ENCODE data around the gene DUSP10. TPM values are rescaled to one million over a fixed set of nuclear protein-coding genes. Genes with fewer than 3 reads are reported as not detected.

Gene DUSP10
- total RNA-seq, 1 donor from 2014 or later: 19.4 TPM

GRCh38 chr1:221739677-221740025, 2.2 kb downstream of the DUSP10 start:
- Mint-ChIP-seq H3K4me3 (no peak overlapping the region), H3K36me3 (ENCODE audit: low read depth) (peaks cover 43% of the 10 kb centered on the region)

GRCh38 chr1:221739018-221739676, 2.7 kb downstream of the DUSP10 start:
- Mint-ChIP-seq H3K36me3 (ENCODE audit: low read depth) (peaks cover 47% of the 10 kb centered on the region), H3K9me3 (no peaks in the 10 kb centered on the region), H3K27ac (no peak overlapping the region), H3K4me1 (ENCODE audit: low read depth) (peaks cover 20% of the 10 kb centered on the region), H3K27me3 (ENCODE audit: insufficient read depth) (no peaks in the 10 kb centered on the region), H3K4me3 (no peak overlapping the region)
- intact Hi-C loops (cut with micrococcal nuclease): no loop called here
- no peak for DNase-seq (ENCODE audit: low spot score)

More at GRCh38 chr1:221739677-221740025, 2.2 kb downstream of the DUSP10 start:
- Mint-ChIP-seq H3K9me3 (no peaks in the 10 kb centered on the region), H3K27ac (no peak overlapping the region), H3K27me3 (ENCODE audit: insufficient read depth) (no peaks in the 10 kb centered on the region), H3K4me1 (ENCODE audit: low read depth) (peaks cover 16% of the 10 kb centered on the region)
- no peak for DNase-seq (ENCODE audit: low spot score)
- intact Hi-C loops (cut with micrococcal nuclease): loop anchor here (5.0 to 10.0 kb wide), 3 partner anchors 435 to 975 kb away; partner anchors contain the start of genes AIDA, BROX and HLX

- intact Hi-C loops (cut with micrococcal nuclease): no loop called here
- Mint-ChIP-seq H3K4me1 (ENCODE audit: low read depth) (peaks cover 35% of the 10 kb centered on the region), H3K4me3 (no peak overlapping the region), H3K9me3 (no peaks in the 10 kb centered on the region), H3K36me3 (ENCODE audit: low read depth) (peaks cover 56% of the 10 kb centered on the region), H3K27me3 (ENCODE audit: insufficient read depth) (no peaks in the 10 kb centered on the region), H3K27ac (no peak overlapping the region)
- no peak for DNase-seq (ENCODE audit: low spot score)
Measured at GRCh38 chr1:221736714-221737113, 5.2 kb downstream of the DUSP10 start.

GRCh38 chr1:221735999-221736398, 5.9 kb downstream of the DUSP10 start:
- H3K9me3 Mint-ChIP-seq: no peaks in the 10 kb centered on the region
- H3K36me3 Mint-ChIP-seq (ENCODE audit: low read depth): peaks cover 57% of the 10 kb centered on the region
- intact Hi-C loops (cut with micrococcal nuclease): no loop called here
- H3K4me3 Mint-ChIP-seq: peak overlapping the region; percentile 13
- DNase-seq (ENCODE audit: low spot score): no peak
- peaks cover 36% of the 10 kb centered on the region for H3K4me1 Mint-ChIP-seq (ENCODE audit: low read depth)
- no peak overlapping the region for H3K27ac Mint-ChIP-seq
- no peaks in the 10 kb centered on the region for H3K27me3 Mint-ChIP-seq (ENCODE audit: insufficient read depth)

- Mint-ChIP-seq H3K27me3 (ENCODE audit: insufficient read depth) (no peaks in the 10 kb centered on the region), H3K4me1 (ENCODE audit: low read depth) (peaks cover 50% of the 10 kb centered on the region), H3K36me3 (ENCODE audit: low read depth) (peaks cover 55% of the 10 kb centered on the region), H3K27ac (no peak overlapping the region), H3K4me3 (no peak overlapping the region), H3K9me3 (no peaks in the 10 kb centered on the region)
- intact Hi-C loops (cut with micrococcal nuclease): no loop called here
- DNase-seq (ENCODE audit: low spot score): no peak
Measured at GRCh38 chr1:221734187-221734586, 7.7 kb downstream of the DUSP10 start.

GRCh38 chr1:221732052-221732451, 9.8 kb downstream of the DUSP10 start:
- H3K9me3 Mint-ChIP-seq: no peaks in the 10 kb centered on the region
- DNase-seq (ENCODE audit: low spot score): no peak
- peaks cover 71% of the 10 kb centered on the region for H3K4me1 Mint-ChIP-seq (ENCODE audit: low read depth)
- intact Hi-C loops (cut with micrococcal nuclease): no loop called here
- peaks cover 43% of the 10 kb centered on the region for H3K36me3 Mint-ChIP-seq (ENCODE audit: low read depth)
- no peaks in the 10 kb centered on the region for H3K27me3 Mint-ChIP-seq (ENCODE audit: insufficient read depth)
- H3K27ac Mint-ChIP-seq: no peak overlapping the region
- no peak overlapping the region for H3K4me3 Mint-ChIP-seq

GRCh38 chr1:221729771-221730330, 12.0 kb downstream of the DUSP10 start:
- no peak for DNase-seq (ENCODE audit: low spot score)
- Mint-ChIP-seq H3K27ac (peak overlapping the region; percentile 42), H3K4me3 (peak overlapping the region; percentile 8), H3K4me1 (ENCODE audit: low read depth) (peaks cover 89% of the 10 kb centered on the region), H3K36me3 (ENCODE audit: low read depth) (peaks cover 34% of the 10 kb centered on the region), H3K9me3 (peaks cover 2% of the 10 kb centered on the region), H3K27me3 (ENCODE audit: insufficient read depth) (no peaks in the 10 kb centered on the region)
- intact Hi-C loops (cut with micrococcal nuclease): loop anchor here (5.0 kb wide), 1 partner anchor 147 kb away; no protein-coding TSS in a partner anchor

- no peaks in the 10 kb centered on the region for H3K27me3 Mint-ChIP-seq (ENCODE audit: insufficient read depth)
- peaks cover 80% of the 10 kb centered on the region for H3K4me1 Mint-ChIP-seq (ENCODE audit: low read depth)
- H3K9me3 Mint-ChIP-seq: peaks cover 12% of the 10 kb centered on the region
- peak overlapping the region; percentile 23 for H3K4me3 Mint-ChIP-seq
- intact Hi-C loops (cut with micrococcal nuclease): loop anchor here (5.0 kb wide), 1 partner anchor 149 kb away; no protein-coding TSS in a partner anchor
- peak overlapping the region; percentile 76 for H3K27ac Mint-ChIP-seq
- H3K36me3 Mint-ChIP-seq (ENCODE audit: low read depth): peaks cover 36% of the 10 kb centered on the region
- no peak for DNase-seq (ENCODE audit: low spot score)
Measured at GRCh38 chr1:221728037-221728505, 13.8 kb downstream of the DUSP10 start.

- no peaks in the 10 kb centered on the region for H3K27me3 Mint-ChIP-seq (ENCODE audit: insufficient read depth)
- H3K9me3 Mint-ChIP-seq: peaks cover 19% of the 10 kb centered on the region
- H3K4me1 Mint-ChIP-seq (ENCODE audit: low read depth): peaks cover 80% of the 10 kb centered on the region
- no peak for DNase-seq (ENCODE audit: low spot score)
- H3K36me3 Mint-ChIP-seq (ENCODE audit: low read depth): peaks cover 42% of the 10 kb centered on the region
- peak overlapping the region; percentile 48 for H3K4me3 Mint-ChIP-seq
- intact Hi-C loops (cut with micrococcal nuclease): loop anchor here (1.0 to 5.0 kb wide), 2 partner anchors 67 to 150 kb away; no protein-coding TSS in a partner anchor
- peak overlapping the region; percentile 92 for H3K27ac Mint-ChIP-seq
Measured at GRCh38 chr1:221727146-221728036, 14.5 kb downstream of the DUSP10 start.

GRCh38 chr1:221725735-221726672, 15.9 kb downstream of the DUSP10 start:
- no peak for DNase-seq (ENCODE audit: low spot score)
- peak overlapping the region; percentile 92 for H3K27ac Mint-ChIP-seq
- peaks cover 19% of the 10 kb centered on the region for H3K9me3 Mint-ChIP-seq
- no peaks in the 10 kb centered on the region for H3K27me3 Mint-ChIP-seq (ENCODE audit: insufficient read depth)
- peaks cover 87% of the 10 kb centered on the region for H3K4me1 Mint-ChIP-seq (ENCODE audit: low read depth)
- intact Hi-C loops (cut with micrococcal nuclease): loop anchor here (1.0 to 5.0 kb wide), 7 partner anchors 14 to 286 kb away; no protein-coding TSS in a partner anchor
- H3K4me3 Mint-ChIP-seq: peak overlapping the region; percentile 55
- H3K36me3 Mint-ChIP-seq (ENCODE audit: low read depth): peaks cover 50% of the 10 kb centered on the region

- intact Hi-C loops (cut with micrococcal nuclease): loop anchor here (5.0 kb wide), 1 partner anchor 152 kb away; no protein-coding TSS in a partner anchor
- no peak for DNase-seq (ENCODE audit: low spot score)
- peaks cover 53% of the 10 kb centered on the region for H3K36me3 Mint-ChIP-seq (ENCODE audit: low read depth)
- H3K27me3 Mint-ChIP-seq (ENCODE audit: insufficient read depth): no peaks in the 10 kb centered on the region
- peaks cover 88% of the 10 kb centered on the region for H3K4me1 Mint-ChIP-seq (ENCODE audit: low read depth)
- peaks cover 19% of the 10 kb centered on the region for H3K9me3 Mint-ChIP-seq
- H3K4me3 Mint-ChIP-seq: no peak overlapping the region
- peak overlapping the region; percentile 74 for H3K27ac Mint-ChIP-seq
Measured at GRCh38 chr1:221724931-221725605, 16.8 kb downstream of the DUSP10 start.

All from activated T-helper 1 cell treated with anti-CD3 and anti-CD28 coated beads, Interleukin-12 subunit alpha, Interleukin-12 subunit beta, Interleukin-2, Interleukin-4 antibody, amounts not matched to agents 30 ng/mL and 10 ng/mL and 1 ng/mL, durations not matched to agents 14 hours and 24 hours and 36 hours (primary cell).